ENCODE measurements around the gene GDPD5. TPM values are rescaled to one million over a fixed set of nuclear protein-coding genes. Genes with fewer than 3 reads are reported as not detected.

Gene GDPD5
- polyA plus RNA-seq, 3 donors, result 4.9 to 39.0 (median 7.6) TPM

DNA sequence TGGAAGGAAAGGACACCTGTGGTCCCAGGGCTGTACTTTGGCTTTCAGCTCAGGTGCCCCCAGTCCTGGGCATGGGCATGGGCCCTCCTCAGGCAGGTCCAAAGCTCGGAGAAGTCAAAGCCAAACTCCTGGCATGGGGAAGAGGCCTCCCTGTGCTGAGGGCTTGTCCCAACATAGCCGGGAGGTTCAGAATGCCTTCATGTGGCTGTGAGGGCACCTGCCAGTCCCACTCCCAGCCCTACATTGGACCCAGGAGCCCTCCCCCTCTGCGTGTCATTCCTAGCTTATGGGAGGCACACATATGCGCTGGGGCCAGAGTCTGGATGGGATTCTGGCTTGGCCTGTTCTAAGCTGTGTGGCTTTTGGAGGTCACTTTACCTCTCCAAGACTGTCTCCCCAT, 91.7 kb downstream of the GDPD5 start:
- Mint-ChIP-seq H3K36me3 (peaks cover 28 to 40% of the 10 kb centered on the region in 2 donors), H3K4me1 (peaks cover 18% of the 10 kb centered on the region)

DNA sequence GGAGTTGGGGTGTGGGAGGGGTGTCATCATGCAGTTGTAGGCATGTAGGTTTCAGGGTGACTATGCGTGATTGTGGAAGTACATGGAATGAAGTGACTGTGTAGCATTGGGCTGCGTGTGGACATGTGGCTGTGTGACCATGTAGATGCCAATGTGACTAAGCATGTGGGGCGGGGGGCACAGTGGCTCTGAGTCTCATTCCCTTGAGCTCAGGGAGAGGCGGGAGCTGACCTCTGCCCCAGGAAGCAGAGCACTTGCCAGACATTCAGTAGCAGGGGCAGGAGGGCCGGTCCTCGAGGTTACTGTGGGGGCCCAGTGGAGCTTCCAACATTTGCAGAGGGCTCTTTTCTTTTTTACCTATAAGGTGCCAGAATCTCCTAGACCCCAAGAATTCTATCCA, 92.3 kb downstream of the GDPD5 start:
- no peak for DNase-seq
- Histone ChIP-seq H3K79me2 (ENCODE audit: insufficient read depth, low read length) (no peaks in the 10 kb centered on the region), H3K36me3 (replicated peaks in 1 of 2; ENCODE audit: control insufficient read depth in 1 of 2, insufficient read depth in 2 of 2, low read length in 2 of 2) (peaks cover 0 to 18% of the 10 kb centered on the region in 2 donors), H3K9me3 (replicated peaks in 1 of 2; ENCODE audit: control insufficient read depth in 1 of 2, insufficient read depth in 1 of 2, low read length in 2 of 2) (peaks cover 10 to 26% of the 10 kb centered on the region in 2 donors), H3K4me2 (replicated peaks; ENCODE audit: extremely low read depth, low read length, poor library complexity, severe bottlenecking) (no peak overlapping the region), H2AFZ (ENCODE audit: insufficient read depth, low read depth, low read length, poor library complexity, severe bottlenecking) (no peak overlapping the region), H3K9ac (ENCODE audit: insufficient read depth, low read length, poor library complexity, severe bottlenecking) (no peak overlapping the region), H3K27me3 (ENCODE audit: control insufficient read depth in 2 of 2, insufficient read depth in 2 of 2, low read length in 2 of 2) (peaks cover 34 to 46% of the 10 kb centered on the region in 2 donors), H3K27ac (ENCODE audit: low read depth in 1 of 2, low read length in 2 of 2) (no peak overlapping the region), H4K20me1 (ENCODE audit: insufficient read depth, low read length) (no peaks in the 10 kb centered on the region), H3K4me1 (ENCODE audit: control insufficient read depth in 1 of 2, insufficient read depth in 2 of 2, low read length in 2 of 2) (peaks cover 11 to 34% of the 10 kb centered on the region in 2 donors), H3K4me3 (replicated peaks in 1 of 3; ENCODE audit: low read depth in 2 of 3, low read length in 3 of 3) (no peak overlapping the region)
- peaks cover 24% of the 10 kb centered on the region for H3K4me1 Mint-ChIP-seq
- H3K9me3 Mint-ChIP-seq, result peaks cover 10 to 21% (median 18%) of the 10 kb centered on the region in 7 donors
- H3K4me3 Mint-ChIP-seq, result peak overlapping the region in 1 of 2 donors; percentile 78
- H3K36me3 Mint-ChIP-seq, result peaks cover 28 to 39% of the 10 kb centered on the region in 2 donors
- WGBS (ENCODE audit: insufficient coverage), result 90% methylated on average over 6 of the region's 6 CpGs
- H3K27ac Mint-ChIP-seq, result no peak overlapping the region
- H3K27me3 Mint-ChIP-seq (ENCODE audit: low read depth in 3 of 3), result peaks cover 43 to 50% (median 49%) of the 10 kb centered on the region in 3 donors
- TF ChIP-seq, protein P1, sequence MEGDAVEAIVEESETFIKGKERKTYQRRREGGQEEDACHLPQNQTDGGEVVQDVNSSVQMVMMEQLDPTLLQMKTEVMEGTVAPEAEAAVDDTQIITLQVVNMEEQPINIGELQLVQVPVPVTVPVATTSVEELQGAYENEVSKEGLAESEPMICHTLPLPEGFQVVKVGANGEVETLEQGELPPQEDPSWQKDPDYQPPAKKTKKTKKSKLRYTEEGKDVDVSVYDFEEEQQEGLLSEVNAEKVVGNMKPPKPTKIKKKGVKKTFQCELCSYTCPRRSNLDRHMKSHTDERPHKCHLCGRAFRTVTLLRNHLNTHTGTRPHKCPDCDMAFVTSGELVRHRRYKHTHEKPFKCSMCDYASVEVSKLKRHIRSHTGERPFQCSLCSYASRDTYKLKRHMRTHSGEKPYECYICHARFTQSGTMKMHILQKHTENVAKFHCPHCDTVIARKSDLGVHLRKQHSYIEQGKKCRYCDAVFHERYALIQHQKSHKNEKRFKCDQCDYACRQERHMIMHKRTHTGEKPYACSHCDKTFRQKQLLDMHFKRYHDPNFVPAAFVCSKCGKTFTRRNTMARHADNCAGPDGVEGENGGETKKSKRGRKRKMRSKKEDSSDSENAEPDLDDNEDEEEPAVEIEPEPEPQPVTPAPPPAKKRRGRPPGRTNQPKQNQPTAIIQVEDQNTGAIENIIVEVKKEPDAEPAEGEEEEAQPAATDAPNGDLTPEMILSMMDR (IDR thresholded peaks at IDR 0.05), result no peak
- intact Hi-C loops (cut with micrococcal nuclease), result no loop called here

More for the DNA sequence above, 91.7 kb downstream of the GDPD5 start:
- WGBS (ENCODE audit: insufficient coverage), result 100% methylated on average over 2 of the region's 4 CpGs
- Mint-ChIP-seq H3K4me3 (no peak overlapping the region), H3K27me3 (ENCODE audit: low read depth in 3 of 3) (peaks cover 38 to 44% (median 43%) of the 10 kb centered on the region in 3 donors), H3K27ac (no peak overlapping the region), H3K9me3 (peaks cover 6 to 15% (median 12%) of the 10 kb centered on the region in 7 donors)
- Histone ChIP-seq H4K20me1 (ENCODE audit: insufficient read depth, low read length) (no peaks in the 10 kb centered on the region), H3K9me3 (replicated peaks in 1 of 2; ENCODE audit: control insufficient read depth in 1 of 2, insufficient read depth in 1 of 2, low read length in 2 of 2) (peaks cover 6 to 20% of the 10 kb centered on the region in 2 donors), H3K9ac (ENCODE audit: insufficient read depth, low read length, poor library complexity, severe bottlenecking) (no peak overlapping the region), H3K27me3 (ENCODE audit: control insufficient read depth in 2 of 2, insufficient read depth in 2 of 2, low read length in 2 of 2) (peaks cover 29 to 40% of the 10 kb centered on the region in 2 donors), H2AFZ (ENCODE audit: insufficient read depth, low read depth, low read length, poor library complexity, severe bottlenecking) (no peak overlapping the region), H3K4me2 (replicated peaks; ENCODE audit: extremely low read depth, low read length, poor library complexity, severe bottlenecking) (no peak overlapping the region), H3K79me2 (ENCODE audit: insufficient read depth, low read length) (no peaks in the 10 kb centered on the region), H3K4me1 (ENCODE audit: control insufficient read depth in 1 of 2, insufficient read depth in 2 of 2, low read length in 2 of 2) (peaks cover 7 to 30% of the 10 kb centered on the region in 2 donors), H3K36me3 (replicated peaks in 1 of 2; ENCODE audit: control insufficient read depth in 1 of 2, insufficient read depth in 2 of 2, low read length in 2 of 2) (peaks cover 0 to 18% of the 10 kb centered on the region in 2 donors), H3K4me3 (replicated peaks in 1 of 3; ENCODE audit: low read depth in 2 of 3, low read length in 3 of 3) (no peak overlapping the region), H3K27ac (ENCODE audit: low read depth in 1 of 2, low read length in 2 of 2) (no peak overlapping the region)
- no peak for DNase-seq
- intact Hi-C loops (cut with micrococcal nuclease), result no loop called here
- TF ChIP-seq, protein P1 (IDR thresholded peaks at IDR 0.05), result no peak
